Measurements from ENCODE around the gene SPOCD1.

SPOCD1 gene

DNA sequence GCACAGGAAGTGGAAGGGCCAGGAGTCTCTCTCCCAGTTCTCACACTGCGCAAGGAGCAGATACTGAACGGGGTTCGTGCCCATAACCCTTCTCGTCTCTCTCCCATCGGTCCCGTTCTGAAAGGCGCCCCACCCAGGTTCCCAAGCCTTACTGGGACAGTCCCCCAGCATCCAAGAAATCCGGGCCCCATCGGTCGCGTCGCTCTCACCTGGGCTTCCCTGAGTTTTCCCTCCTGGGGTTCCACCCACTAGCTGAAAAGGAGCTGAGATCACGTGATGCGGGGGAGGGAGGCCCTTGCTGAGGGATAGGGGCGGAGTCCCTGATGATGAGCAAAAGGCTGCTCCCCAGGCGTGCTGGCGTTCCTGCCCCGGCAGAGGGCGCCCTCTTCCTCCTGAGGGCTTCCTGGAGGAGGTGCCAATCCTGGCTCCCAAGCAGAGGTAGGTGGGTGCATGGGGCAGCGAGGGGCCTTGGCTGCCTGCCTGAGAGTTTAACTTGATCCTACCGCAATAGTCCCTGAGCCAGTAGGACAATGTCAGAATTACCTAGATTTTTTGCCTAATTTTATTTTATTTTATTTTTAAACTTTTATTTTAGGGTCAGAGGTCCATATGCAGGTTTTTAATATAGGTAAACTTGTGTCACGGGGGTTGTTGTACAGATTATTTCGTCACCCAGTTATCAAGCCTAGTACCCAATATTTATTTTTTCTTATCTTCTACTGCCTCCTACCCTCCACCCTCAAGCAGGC lies at the start of gene SPOCD1:
SPOCD1 (minus strand) TSS at position 271 of the 749 bp plus-strand sequence. CDS start 689 bp downstream, outside the sequence.
- DNase-seq (ENCODE audit: low read depth in 4 of 4, low spot score in 1 of 4) = peak; percentile 67 to 85 (median 80)

DNA sequence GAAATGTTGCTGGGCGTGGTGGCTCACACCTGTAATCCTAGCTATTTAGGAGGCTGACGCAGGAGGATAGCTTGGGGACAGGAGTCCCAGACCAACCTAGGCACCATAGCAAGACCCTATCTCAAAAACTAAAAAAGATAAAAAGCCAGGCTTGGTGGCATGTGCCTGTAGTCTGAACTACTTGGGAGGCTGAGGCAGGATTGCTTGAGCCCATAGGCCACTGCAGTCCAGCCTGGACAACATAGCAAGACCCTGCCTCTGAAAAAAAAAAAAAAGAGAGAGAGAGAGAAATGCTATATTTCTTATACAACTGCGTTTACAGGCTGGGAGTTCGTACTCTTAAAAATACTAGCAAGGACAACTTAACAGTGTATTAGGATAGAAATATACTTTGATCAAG lies 46.2 kb upstream of the SPOCD1 start:
- no peak for DNase-seq (ENCODE audit: low read depth in 4 of 4, low spot score in 1 of 4)

DNA sequence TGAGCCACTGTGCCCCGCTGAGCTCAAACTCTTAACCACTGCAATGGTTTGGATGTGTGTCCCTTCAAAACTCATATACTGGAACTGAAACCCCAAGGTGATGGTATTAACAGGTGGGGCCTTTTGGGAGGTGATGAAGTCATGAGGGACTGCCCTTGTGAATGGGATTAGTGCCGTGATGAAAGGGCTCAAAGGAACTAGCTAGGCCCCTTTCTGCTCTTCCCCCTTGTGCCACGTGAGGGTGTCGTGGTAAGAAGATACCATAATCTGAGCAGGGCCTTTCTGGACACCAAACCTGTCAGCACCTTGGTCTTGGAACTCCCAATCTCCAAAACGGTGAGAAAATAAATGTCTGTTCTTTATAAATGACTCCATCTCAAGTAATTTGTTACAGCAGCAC lies 45.5 kb upstream of the SPOCD1 start:
- DNase-seq (ENCODE audit: low read depth in 4 of 4, low spot score in 1 of 4) = no peak

DNA sequence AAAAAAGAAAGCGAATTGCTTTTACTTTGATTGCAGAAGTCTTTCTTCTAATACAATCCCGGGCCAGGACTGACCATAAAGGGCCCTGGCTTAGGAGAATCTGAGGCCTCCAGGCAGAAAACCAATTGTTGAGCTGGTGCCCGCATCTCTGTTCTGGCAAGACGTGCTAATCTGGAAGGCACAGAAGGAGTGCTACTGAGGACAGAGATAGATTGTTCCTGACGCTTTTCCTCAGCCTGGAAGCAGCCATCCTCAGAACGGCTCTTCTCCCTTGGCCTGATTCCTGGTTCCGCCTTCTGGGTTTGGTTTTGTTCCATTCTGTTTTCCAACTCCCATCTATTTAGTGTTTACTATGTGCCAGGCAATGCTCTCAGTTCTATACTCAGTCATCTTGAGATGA lies 44.8 kb upstream of the SPOCD1 start:
- DNase-seq (ENCODE audit: low read depth in 4 of 4, low spot score in 1 of 4) = no peak

DNA sequence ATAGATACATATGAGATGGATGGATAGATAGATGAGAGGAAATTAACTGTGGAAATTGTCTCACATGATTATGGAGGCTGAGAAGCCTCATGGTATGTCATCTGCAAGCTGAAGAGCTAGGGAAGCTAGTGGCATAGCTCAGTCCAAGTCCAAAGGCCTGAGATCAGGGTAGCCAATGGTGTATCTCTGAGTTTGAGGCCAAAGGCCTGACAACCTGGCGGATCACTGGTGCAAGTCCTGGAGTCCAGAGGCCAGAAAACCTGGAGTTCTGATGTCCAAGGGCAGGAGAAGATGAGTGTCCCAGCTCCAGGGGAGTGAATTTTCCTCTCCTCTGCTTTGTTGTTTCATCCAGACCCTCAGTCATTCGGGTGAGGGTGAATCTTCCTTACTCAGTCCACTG lies 43.9 kb upstream of the SPOCD1 start:
- no peak for DNase-seq (ENCODE audit: low read depth in 4 of 4, low spot score in 1 of 4)

DNA sequence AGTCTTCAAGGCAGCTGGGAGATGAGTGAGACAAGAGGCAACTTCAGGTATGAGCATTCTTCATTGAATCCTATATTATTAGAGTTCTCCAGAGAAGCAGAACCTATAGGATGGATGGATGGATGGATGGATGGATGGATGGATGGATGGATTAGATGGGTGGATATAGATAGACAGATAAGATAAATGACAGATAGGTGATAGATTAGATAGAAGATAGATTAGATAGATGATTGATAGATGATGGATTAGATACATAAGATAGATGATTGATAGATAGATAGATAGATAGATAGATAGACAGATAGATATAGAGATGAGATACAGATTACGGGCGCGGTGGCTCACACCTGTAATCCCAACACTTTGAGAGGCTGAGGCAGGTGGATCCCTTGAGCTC lies 43.2 kb upstream of the SPOCD1 start:
- DNase-seq (ENCODE audit: low read depth in 4 of 4, low spot score in 1 of 4) = no peak

DNA sequence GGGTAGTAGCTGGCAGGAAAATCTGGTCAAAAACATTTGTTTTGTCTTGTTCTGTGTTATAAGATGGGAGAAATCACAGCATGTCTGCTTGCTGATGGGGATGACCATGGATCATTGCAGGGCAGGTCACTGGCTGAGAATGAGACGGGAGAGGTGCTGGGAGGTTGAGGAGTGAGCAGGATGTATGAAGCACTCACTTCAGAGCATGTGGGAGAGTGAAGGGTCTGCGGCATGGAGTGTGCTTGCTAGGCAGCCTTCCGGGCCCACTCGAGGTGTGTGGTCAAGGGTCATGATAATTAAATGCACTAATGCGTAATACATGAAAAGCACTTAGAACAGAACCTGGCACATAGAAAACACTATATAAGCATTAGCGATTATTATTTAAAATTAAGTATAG lies 42.0 kb upstream of the SPOCD1 start:
- DNase-seq (ENCODE audit: low read depth in 4 of 4, low spot score in 1 of 4) = no peak

GRCh38 chr1:31856140-31856539 lies 40.3 kb upstream of the SPOCD1 start:
- DNase-seq (ENCODE audit: low read depth in 4 of 4, low spot score in 1 of 4) = no peak

DNA sequence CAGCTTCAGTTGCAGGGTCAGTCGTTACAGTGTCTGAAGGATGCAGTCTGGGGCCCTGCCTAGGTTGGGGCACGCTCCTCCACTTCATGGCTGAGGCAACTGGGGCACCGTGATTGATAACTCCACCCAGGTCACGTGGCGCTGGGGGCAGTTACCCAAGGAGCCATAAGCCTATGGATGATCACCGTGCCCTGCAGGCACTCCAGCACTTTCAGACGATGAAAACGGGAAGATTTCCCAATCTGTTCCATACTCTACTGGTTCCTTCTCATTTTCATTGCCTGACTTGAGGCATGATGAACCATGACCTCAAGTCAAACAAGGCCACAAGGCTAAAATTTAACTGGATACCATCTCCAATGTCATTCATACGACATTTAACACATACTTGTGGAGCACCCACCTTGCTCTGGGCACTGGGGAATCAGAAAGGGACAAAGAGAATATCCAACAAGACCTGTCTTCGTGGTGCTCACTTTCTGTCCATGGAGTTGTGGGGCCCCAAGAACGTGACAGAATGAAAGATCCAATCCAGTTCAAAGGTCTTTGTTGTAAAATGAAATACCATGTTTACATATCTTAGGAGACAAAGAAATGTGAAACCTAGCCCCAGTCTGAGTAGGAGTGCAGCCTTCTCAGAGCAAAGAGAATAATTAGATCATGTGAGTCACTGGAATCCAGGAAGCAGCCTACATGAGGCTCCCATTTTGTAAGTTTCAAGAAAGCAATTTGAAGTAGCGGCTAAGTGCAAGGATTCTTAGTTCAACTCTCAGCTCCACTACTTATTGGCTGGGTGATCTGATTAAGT lies 39.4 kb upstream of the SPOCD1 start:
- no peak for DNase-seq (ENCODE audit: low read depth in 4 of 4, low spot score in 1 of 4)

- no peak for DNase-seq (ENCODE audit: low read depth in 4 of 4, low spot score in 1 of 4)
Measured at GRCh38 chr1:31849653-31850052, 33.8 kb upstream of the SPOCD1 start.

- peak in 1 of 4 experiments; percentile 9 for DNase-seq (ENCODE audit: low read depth in 4 of 4, low spot score in 1 of 4)
Measured at GRCh38 chr1:31848381-31848897, 32.6 kb upstream of the SPOCD1 start.

DNA sequence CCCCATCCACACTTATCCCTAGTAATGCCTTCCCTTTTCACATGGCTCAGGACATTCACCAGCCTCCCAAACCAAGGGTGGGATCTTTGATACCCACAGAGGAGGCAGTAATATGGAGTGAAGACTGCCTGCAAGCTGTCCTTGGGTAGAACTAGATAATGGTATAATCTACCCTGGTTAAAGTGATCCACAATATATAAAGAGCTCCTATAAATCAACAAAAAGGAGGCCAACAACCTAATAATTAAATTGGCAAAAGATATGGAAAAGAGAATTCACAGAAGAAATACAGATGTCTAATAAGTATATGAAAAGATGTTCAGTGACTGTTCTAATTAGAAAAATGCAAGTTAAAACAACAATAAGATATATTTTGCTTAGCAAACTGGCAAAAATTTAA lies 30.7 kb upstream of the SPOCD1 start:
- no peak for DNase-seq (ENCODE audit: low read depth in 4 of 4, low spot score in 1 of 4)

DNA sequence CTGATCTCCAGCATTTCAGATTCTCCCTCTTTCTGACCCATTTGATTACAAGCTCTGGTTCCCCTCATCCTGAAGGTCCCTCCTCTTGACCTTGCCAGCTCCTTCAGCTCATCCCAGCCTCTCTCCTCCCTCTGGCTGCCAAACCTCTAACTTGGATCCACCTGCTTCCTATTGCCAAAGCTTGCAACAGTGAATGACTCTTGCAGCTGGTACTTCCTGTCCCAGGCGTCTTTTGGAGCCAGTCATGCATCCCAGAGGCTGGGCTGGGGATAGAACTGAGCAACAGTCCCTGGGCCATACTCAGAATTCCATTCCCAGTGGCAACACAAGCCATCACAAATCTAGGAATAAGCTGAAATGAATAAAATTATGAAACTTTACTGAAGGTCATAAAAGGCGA lies 27.7 kb upstream of the SPOCD1 start:
- DNase-seq (ENCODE audit: low read depth in 4 of 4, low spot score in 1 of 4) = no peak

- no peak for DNase-seq (ENCODE audit: low read depth in 4 of 4, low spot score in 1 of 4)
Measured at GRCh38 chr1:31839662-31840343, 24.0 kb upstream of the SPOCD1 start.

DNA sequence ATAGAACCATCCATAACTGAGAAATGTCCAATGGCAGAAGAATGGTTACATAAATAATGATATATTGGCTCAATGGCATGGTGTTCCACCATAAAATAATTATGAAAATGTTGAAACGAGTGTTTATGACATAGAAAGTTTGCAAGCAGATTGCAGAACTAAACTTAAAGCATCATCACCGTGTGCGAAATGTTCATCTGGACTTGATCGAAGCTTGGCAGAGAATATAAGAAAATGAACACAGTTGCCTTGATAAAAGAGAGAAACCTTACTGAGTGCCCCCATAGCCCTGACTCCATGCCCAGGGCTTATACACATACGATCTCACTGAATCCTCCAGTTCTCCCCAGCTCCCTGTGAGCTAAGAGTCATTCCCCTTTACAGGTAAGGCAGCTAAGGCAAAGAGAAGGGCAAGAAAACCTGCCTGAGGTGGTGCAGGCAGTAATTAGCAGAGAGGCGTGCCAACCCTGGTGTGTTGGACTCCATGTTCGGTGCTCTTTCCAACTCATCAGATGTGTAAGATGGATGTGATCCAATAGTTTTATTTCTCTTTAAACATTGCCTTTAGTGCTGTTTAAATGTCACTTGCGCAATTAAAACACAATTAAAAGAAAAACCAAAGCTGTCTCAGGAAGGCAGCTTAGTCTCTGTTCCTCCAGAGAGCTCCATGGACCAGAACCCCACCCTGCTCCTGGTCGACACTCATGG lies 21.8 kb upstream of the SPOCD1 start:
- no peak for DNase-seq (ENCODE audit: low read depth in 4 of 4, low spot score in 1 of 4)

- no peak for DNase-seq (ENCODE audit: low read depth in 4 of 4, low spot score in 1 of 4)
Measured at GRCh38 chr1:31836638-31837037, 20.8 kb upstream of the SPOCD1 start.

GRCh38 chr1:31835415-31835814 lies 19.6 kb upstream of the SPOCD1 start:
- DNase-seq (ENCODE audit: low read depth in 4 of 4, low spot score in 1 of 4) = no peak

DNA sequence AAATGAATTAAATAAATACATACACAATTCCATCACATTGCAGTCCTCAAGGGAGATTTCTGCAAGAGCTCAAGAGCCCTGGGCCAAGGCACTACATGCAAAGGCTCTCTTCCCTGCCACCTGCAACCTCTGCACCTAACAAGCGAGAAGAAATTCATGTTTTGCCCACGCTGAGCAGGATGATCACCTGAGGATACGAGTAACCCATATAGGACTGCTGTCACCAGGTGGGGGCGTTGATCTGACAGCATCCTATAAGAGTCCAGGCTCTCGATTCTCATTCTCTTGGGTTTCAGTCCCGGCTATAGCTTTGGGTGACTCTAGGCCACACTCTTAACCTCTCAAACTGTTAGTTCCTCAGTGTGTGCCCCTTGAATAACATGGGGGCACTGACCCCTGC lies 18.7 kb upstream of the SPOCD1 start:
- no peak for DNase-seq (ENCODE audit: low read depth in 4 of 4, low spot score in 1 of 4)

- no peak for DNase-seq (ENCODE audit: low read depth in 4 of 4, low spot score in 1 of 4)
Measured at GRCh38 chr1:31831397-31832378, 15.9 kb upstream of the SPOCD1 start.

GRCh38 chr1:31830511-31830910 lies 14.7 kb upstream of the SPOCD1 start:
- DNase-seq (ENCODE audit: low read depth in 4 of 4, low spot score in 1 of 4) = no peak
